GM21390 (cell line): ENCODE measurements around the gene KLHDC8B.

ENCODE experiments used
- ATAC-seq: cut with Tn5 transposase; IDR thresholded peaks from one replicate; pipeline ENCODE4 v1.9.1; 2021; ENCODE audit not compliant: unreplicated experiment

KLHDC8B gene

GRCh38 chr3:49158103-49158709 is 13.2 kb upstream of the KLHDC8B start:
- no peak for ATAC-seq

GRCh38 chr3:49158792-49159191 is 12.6 kb upstream of the KLHDC8B start:
- ATAC-seq: no peak

GRCh38 chr3:49161197-49161596 is 10.2 kb upstream of the KLHDC8B start:
- no peak for ATAC-seq

GRCh38 chr3:49161808-49162530 is 9.4 kb upstream of the KLHDC8B start:
- ATAC-seq: no peak

- no peak for ATAC-seq
These were observed 8.5 kb upstream of the KLHDC8B start for GRCh38 chr3:49162751-49163419.

- ATAC-seq: no peak
These were observed 7.8 kb upstream of the KLHDC8B start for GRCh38 chr3:49163609-49164008.

- ATAC-seq: no peak
These were observed 6.2 kb upstream of the KLHDC8B start for GRCh38 chr3:49164983-49165720.

GRCh38 chr3:49165771-49166751 is 5.3 kb upstream of the KLHDC8B start, which contains the start of gene CCDC71:
Gene CCDC71, minus strand, starts transcription at chr3:49166331. Its CDS starts 2,123 bp downstream, at chr3:49164208.
- ATAC-seq: no peak

GRCh38 chr3:49166752-49167556 is 4.4 kb upstream of the KLHDC8B start:
- no peak for ATAC-seq

- ATAC-seq: no peak
These were observed 667 bp upstream of the KLHDC8B start for GRCh38 chr3:49170744-49171118.

GRCh38 chr3:49171775-49172500 is 540 bp downstream of the KLHDC8B start:
- ATAC-seq: no peak

GRCh38 chr3:49172551-49173041 is 1.2 kb downstream of the KLHDC8B start:
- ATAC-seq: no peak

- no peak for ATAC-seq
These were observed 1.9 kb downstream of the KLHDC8B start for GRCh38 chr3:49173116-49173791.

- no peak for ATAC-seq
These were observed 2.4 kb downstream of the KLHDC8B start for GRCh38 chr3:49173792-49174170.

- ATAC-seq: no peak
These were observed 3.1 kb downstream of the KLHDC8B start for GRCh38 chr3:49174397-49174985.

GRCh38 chr3:49175530-49175929 is 4.1 kb downstream of the KLHDC8B start:
- ATAC-seq: no peak

- ATAC-seq: no peak
These were observed 5.7 kb downstream of the KLHDC8B start for GRCh38 chr3:49177073-49177472.

GRCh38 chr3:49180116-49180515 is 8.7 kb downstream of the KLHDC8B start:
- ATAC-seq: no peak
